Stomach smooth muscle (tissue), 2 donors: Measurements from ENCODE around the gene CTNND2.

Source experiments
- H3K27ac ChIP-seq: one replicate; pipeline ENCODE4 v1.7.0; 2013; ENCODE audit warnings: mild to moderate bottlenecking, low read length, inconsistent platforms
- H3K27me3 ChIP-seq, 2 donors: one replicate each; pipeline ENCODE4 v1.7.0; 2013; ENCODE audit warnings: low read length in 2 of 2; ENCODE audit not compliant: insufficient read depth in 2 of 2, control insufficient read depth in 1 of 2
- H3K36me3 ChIP-seq, 2 donors: one replicate each; pipeline ENCODE4 v1.7.0; 2013; ENCODE audit warnings: low read length in 2 of 2; ENCODE audit not compliant: control insufficient read depth in 2 of 2, insufficient read depth in 2 of 2
- H3K4me1 ChIP-seq: one replicate; pipeline ENCODE4 v1.7.0; 2013; ENCODE audit warnings: low read length; ENCODE audit not compliant: control insufficient read depth, insufficient read depth
- H3K4me3 ChIP-seq, 2 donors: one replicate each; pipeline ENCODE4 v1.7.0; 2013; ENCODE audit warnings: low read length in 2 of 2
- H3K9ac ChIP-seq, 2 donors: one replicate each; pipeline ENCODE4 v1.7.0; 2013; ENCODE audit warnings: low read length in 2 of 2, mild to moderate bottlenecking in 1 of 2
- H3K9me3 ChIP-seq, 2 donors: one replicate each; pipeline ENCODE4 v1.7.0; 2013; ENCODE audit warnings: low read length in 2 of 2; ENCODE audit not compliant: control insufficient read depth in 2 of 2
- donor health status: healthy.
- donor health status: Pancreatic carcinoma.

Gene CTNND2, protein sequence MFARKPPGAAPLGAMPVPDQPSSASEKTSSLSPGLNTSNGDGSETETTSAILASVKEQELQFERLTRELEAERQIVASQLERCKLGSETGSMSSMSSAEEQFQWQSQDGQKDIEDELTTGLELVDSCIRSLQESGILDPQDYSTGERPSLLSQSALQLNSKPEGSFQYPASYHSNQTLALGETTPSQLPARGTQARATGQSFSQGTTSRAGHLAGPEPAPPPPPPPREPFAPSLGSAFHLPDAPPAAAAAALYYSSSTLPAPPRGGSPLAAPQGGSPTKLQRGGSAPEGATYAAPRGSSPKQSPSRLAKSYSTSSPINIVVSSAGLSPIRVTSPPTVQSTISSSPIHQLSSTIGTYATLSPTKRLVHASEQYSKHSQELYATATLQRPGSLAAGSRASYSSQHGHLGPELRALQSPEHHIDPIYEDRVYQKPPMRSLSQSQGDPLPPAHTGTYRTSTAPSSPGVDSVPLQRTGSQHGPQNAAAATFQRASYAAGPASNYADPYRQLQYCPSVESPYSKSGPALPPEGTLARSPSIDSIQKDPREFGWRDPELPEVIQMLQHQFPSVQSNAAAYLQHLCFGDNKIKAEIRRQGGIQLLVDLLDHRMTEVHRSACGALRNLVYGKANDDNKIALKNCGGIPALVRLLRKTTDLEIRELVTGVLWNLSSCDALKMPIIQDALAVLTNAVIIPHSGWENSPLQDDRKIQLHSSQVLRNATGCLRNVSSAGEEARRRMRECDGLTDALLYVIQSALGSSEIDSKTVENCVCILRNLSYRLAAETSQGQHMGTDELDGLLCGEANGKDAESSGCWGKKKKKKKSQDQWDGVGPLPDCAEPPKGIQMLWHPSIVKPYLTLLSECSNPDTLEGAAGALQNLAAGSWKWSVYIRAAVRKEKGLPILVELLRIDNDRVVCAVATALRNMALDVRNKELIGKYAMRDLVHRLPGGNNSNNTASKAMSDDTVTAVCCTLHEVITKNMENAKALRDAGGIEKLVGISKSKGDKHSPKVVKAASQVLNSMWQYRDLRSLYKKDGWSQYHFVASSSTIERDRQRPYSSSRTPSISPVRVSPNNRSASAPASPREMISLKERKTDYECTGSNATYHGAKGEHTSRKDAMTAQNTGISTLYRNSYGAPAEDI (N-terminal part only)

DNA sequence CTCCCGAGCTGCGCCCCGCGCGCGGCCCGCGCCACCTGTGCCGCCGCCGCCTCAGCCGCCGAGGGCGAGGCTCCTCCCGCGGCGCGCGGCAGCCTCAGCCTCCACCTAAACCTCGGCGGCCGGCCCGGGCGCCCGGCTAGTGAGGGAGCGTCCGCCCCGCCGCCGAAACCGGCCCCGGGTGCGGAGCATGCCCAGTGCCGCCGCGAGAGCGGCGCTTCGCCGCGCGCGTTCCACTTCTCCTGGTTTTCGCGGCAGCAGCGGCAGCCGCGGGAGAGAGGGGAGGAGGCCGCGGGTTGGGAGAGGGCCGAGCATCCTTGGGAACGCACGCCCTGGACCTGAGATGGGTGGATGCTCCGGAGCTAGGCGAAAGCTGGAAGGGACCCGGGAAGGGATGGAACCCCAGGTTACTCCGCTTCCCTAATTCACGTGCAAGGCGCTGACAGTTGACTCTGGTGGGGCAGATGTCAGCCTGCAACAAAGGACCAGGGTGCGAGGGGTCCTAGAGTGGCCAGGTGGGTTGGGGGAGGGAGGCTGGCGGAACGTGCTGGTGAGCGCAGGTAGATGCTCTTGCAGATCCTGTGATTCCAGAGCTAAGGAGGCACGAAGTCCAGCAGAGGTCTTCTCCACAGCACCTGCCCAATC lies at the start of gene CTNND2:
Gene CTNND2 (minus strand): TSS at position 182 of the 642 bp plus-strand sequence. CDS start 593 bp downstream, outside the sequence.
- H3K9ac ChIP-seq: peak within 1 kb of the TSS in 1 of 2 donors; percentile 51
- no peaks in the 10 kb centered on the region for H3K4me1 ChIP-seq
- no peak within 1 kb of the TSS for H3K27ac ChIP-seq
- no peaks in the 10 kb centered on the region for H3K36me3 ChIP-seq
- H3K27me3 ChIP-seq: peaks cover 9 to 13% of the 10 kb centered on the region in 2 donors
- H3K4me3 ChIP-seq: peak within 1 kb of the TSS; percentile 54 to 72
- H3K9me3 ChIP-seq: no peaks in the 10 kb centered on the region

DNA sequence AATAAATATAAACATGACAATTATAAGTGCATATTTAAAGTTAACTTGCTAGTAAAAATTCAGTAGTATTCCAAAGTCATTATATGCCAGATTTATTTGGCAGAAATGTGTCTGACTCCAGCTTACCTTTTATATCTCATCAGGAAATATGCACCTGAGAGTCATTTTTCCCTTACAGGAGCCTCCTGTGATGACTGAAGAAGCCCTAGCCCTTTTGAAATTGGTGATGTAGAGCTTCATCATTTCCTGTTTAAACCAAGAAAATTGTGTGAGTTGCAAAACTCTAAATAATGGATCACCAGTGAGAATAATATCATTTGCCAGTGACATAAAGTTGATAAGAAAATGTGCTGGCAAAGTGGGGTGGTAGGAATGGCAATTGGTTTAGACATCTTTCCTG lies 42.1 kb upstream of the CTNND2 start:
- no peak overlapping the region for H3K4me3 ChIP-seq
- H3K27me3 ChIP-seq: no peaks in the 10 kb centered on the region
- H3K4me1 ChIP-seq: no peaks in the 10 kb centered on the region
- no peak overlapping the region for H3K9ac ChIP-seq
- no peaks in the 10 kb centered on the region for H3K9me3 ChIP-seq
- no peak overlapping the region for H3K27ac ChIP-seq
- no peaks in the 10 kb centered on the region for H3K36me3 ChIP-seq

GRCh38 chr5:11941566-11941965 lies 37.3 kb upstream of the CTNND2 start:
- Histone ChIP-seq H3K27me3 (no peaks in the 10 kb centered on the region), H3K4me1 (no peaks in the 10 kb centered on the region), H3K9me3 (peaks cover 0 to 2% of the 10 kb centered on the region in 2 donors), H3K9ac (no peak overlapping the region), H3K36me3 (no peaks in the 10 kb centered on the region), H3K27ac (no peak overlapping the region), H3K4me3 (no peak overlapping the region)

GRCh38 chr5:11931638-11932037 lies 27.4 kb upstream of the CTNND2 start:
- no peaks in the 10 kb centered on the region for H3K27me3 ChIP-seq
- no peak overlapping the region for H3K27ac ChIP-seq
- H3K4me1 ChIP-seq: no peaks in the 10 kb centered on the region
- H3K4me3 ChIP-seq: no peak overlapping the region
- no peak overlapping the region for H3K9ac ChIP-seq
- H3K9me3 ChIP-seq: no peaks in the 10 kb centered on the region
- H3K36me3 ChIP-seq: no peaks in the 10 kb centered on the region

GRCh38 chr5:11928909-11929308 lies 24.7 kb upstream of the CTNND2 start:
- H3K4me3 ChIP-seq: no peak overlapping the region
- no peaks in the 10 kb centered on the region for H3K27me3 ChIP-seq
- H3K4me1 ChIP-seq: no peaks in the 10 kb centered on the region
- H3K9ac ChIP-seq: no peak overlapping the region
- no peaks in the 10 kb centered on the region for H3K9me3 ChIP-seq
- no peak overlapping the region for H3K27ac ChIP-seq
- no peaks in the 10 kb centered on the region for H3K36me3 ChIP-seq

- Histone ChIP-seq H3K27ac (no peak overlapping the region), H3K4me1 (no peaks in the 10 kb centered on the region), H3K36me3 (no peaks in the 10 kb centered on the region), H3K4me3 (no peak overlapping the region), H3K9me3 (peaks cover 0 to 3% of the 10 kb centered on the region in 2 donors), H3K9ac (no peak overlapping the region), H3K27me3 (no peaks in the 10 kb centered on the region)
Observed at GRCh38 chr5:11925701-11926100, 21.5 kb upstream of the CTNND2 start.

DNA sequence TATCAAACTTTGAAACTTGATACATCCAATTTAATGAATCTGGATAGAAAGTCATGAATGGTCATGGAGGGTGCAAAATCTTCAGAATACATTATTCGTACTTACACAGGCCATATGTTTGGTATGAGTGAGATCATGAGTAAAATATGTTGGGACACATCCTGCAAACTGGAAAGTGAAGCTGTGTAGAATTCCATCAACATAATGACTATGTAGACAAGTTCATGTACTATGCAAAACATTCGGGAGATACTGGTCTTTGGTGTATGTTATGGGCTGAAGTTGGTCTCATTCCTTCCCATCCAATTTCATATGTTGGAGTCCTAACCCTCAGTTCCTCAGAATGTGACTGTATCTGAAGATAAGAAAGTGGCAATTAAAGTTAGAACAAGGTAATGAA lies 18.1 kb upstream of the CTNND2 start:
- Histone ChIP-seq H3K4me1 (no peaks in the 10 kb centered on the region), H3K27me3 (no peaks in the 10 kb centered on the region), H3K36me3 (no peaks in the 10 kb centered on the region), H3K4me3 (no peak overlapping the region), H3K9ac (no peak overlapping the region), H3K9me3 (peaks cover 3% of the 10 kb centered on the region in 2 donors), H3K27ac (no peak overlapping the region)

DNA sequence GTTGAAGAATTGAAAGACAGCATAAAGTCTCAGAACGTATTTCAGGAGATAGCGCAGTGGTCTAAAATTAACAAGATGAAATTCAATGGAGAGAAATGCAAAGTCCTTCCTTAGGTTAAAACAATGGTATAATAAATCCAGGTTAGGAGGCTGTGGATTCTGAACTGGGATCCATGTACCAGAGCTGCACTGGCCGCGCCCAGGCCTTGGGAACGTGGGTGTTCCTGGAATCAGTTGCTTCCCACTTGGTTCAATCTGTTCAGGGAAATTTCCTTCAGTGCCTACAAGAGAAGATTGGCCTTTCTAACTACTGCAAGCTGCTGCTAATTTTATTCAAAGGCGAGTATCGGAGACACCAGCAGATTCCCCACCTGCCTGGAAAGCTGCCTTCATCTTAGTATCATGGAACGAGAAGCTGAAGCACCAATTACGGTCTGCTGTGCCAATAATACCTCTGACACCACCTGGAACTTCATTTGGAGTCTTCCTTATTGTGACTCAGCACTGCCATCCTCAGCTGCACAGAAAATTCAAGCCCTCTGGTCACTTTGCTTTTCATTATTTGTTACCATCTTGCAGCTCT lies 14.3 kb upstream of the CTNND2 start:
- H3K4me1 ChIP-seq: no peaks in the 10 kb centered on the region
- no peak overlapping the region for H3K4me3 ChIP-seq
- H3K36me3 ChIP-seq: no peaks in the 10 kb centered on the region
- peaks cover 3% of the 10 kb centered on the region in 2 donors for H3K9me3 ChIP-seq
- no peak overlapping the region for H3K27ac ChIP-seq
- H3K27me3 ChIP-seq: no peaks in the 10 kb centered on the region
- H3K9ac ChIP-seq: no peak overlapping the region

DNA sequence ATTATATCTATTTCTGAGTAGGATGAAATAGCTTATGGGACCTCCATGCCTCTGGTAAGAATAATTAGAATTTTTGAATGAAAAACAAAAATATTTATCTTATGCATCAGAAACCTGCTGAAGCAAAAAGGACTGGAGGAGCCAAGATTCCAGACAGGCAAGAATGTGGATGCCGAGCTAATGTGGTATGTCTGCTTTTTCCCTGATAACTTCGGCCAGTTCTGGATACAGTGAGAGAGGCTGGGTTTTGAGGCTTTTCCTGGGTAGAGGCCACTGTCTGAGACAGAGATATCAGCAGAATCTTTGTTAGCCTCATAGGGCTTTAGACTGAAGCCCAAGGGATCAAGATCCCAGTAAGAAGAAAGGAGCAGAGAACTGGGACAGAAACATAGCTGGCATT lies 5.2 kb upstream of the CTNND2 start:
- Histone ChIP-seq H3K27me3 (peaks cover 4 to 6% of the 10 kb centered on the region in 2 donors), H3K9ac (no peak overlapping the region), H3K27ac (no peak overlapping the region), H3K36me3 (no peaks in the 10 kb centered on the region), H3K9me3 (no peaks in the 10 kb centered on the region), H3K4me1 (no peaks in the 10 kb centered on the region), H3K4me3 (no peak overlapping the region)

DNA sequence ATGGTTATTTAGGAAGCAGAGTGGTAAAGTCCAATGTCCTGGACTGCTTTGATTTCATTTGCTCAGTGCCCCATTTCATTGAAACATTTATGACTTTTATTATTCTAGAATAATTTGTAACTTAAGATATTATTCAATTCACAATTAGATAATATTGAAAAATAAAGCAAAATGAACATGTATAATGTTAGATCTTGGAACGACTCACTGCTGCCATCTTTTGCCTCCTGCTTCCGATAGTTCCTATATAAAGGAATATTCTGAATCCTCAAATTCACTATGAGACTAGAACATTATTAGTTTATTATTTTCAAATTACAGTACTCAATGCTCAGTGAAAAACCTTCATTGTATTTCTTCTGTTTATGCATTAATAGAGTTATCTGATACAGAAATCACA lies 2.3 kb upstream of the CTNND2 start:
- Histone ChIP-seq H3K4me3 (no peak overlapping the region), H3K9ac (no peak overlapping the region), H3K9me3 (no peaks in the 10 kb centered on the region), H3K36me3 (no peaks in the 10 kb centered on the region), H3K27ac (no peak overlapping the region), H3K4me1 (no peaks in the 10 kb centered on the region), H3K27me3 (peaks cover 9 to 13% of the 10 kb centered on the region in 2 donors)
